ENCODE results near the gene NDUFAF5. TPM values are rescaled to one million over a fixed set of nuclear protein-coding genes. Genes with fewer than 3 reads are reported as not detected.

Gene NDUFAF5
- total and polyA plus RNA-seq, 7 donors, result 28.2 to 49.7 (median 39.7) TPM

GRCh38 chr20:13841206-13841605, 56.4 kb downstream of the NDUFAF5 start:
- Histone ChIP-seq H3K4me1 (no peaks in the 10 kb centered on the region), H3K4me3 (no peak overlapping the region), H3K9me3 (no peaks in the 10 kb centered on the region), H3K36me3 (ENCODE audit: insufficient read depth in 1 of 2, low read depth in 1 of 2) (no peaks in the 10 kb centered on the region), H3K27ac (no peak overlapping the region), H3K27me3 (ENCODE audit: insufficient read depth in 3 of 3, low read length in 2 of 3) (no peaks in the 10 kb centered on the region)
- ATAC-seq (no peak), DNase-seq (no peak)
- 69 to 70% (median 69%) methylated on average over 3 of the region's 3 CpGs for WGBS, 3 donors
- TF ChIP-seq, protein P1, sequence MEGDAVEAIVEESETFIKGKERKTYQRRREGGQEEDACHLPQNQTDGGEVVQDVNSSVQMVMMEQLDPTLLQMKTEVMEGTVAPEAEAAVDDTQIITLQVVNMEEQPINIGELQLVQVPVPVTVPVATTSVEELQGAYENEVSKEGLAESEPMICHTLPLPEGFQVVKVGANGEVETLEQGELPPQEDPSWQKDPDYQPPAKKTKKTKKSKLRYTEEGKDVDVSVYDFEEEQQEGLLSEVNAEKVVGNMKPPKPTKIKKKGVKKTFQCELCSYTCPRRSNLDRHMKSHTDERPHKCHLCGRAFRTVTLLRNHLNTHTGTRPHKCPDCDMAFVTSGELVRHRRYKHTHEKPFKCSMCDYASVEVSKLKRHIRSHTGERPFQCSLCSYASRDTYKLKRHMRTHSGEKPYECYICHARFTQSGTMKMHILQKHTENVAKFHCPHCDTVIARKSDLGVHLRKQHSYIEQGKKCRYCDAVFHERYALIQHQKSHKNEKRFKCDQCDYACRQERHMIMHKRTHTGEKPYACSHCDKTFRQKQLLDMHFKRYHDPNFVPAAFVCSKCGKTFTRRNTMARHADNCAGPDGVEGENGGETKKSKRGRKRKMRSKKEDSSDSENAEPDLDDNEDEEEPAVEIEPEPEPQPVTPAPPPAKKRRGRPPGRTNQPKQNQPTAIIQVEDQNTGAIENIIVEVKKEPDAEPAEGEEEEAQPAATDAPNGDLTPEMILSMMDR (IDR thresholded peaks at IDR 0.05), result no peak
- intact Hi-C loops (cut with DNase I), result no loop called here

- Histone ChIP-seq H3K9me3 (no peaks in the 10 kb centered on the region), H3K4me3 (no peak overlapping the region), H3K4me1 (no peaks in the 10 kb centered on the region), H3K27ac (no peak overlapping the region), H3K36me3 (ENCODE audit: insufficient read depth in 1 of 2, low read depth in 1 of 2) (no peaks in the 10 kb centered on the region), H3K27me3 (ENCODE audit: insufficient read depth in 3 of 3, low read length in 2 of 3) (no peaks in the 10 kb centered on the region)
- WGBS, 3 donors, result 80 to 84% (median 84%) methylated on average over 4 of the region's 4 CpGs
- TF ChIP-seq, protein P1 (IDR thresholded peaks at IDR 0.05), result no peak
- intact Hi-C loops (cut with DNase I), result no loop called here
- DNase-seq (no peak), ATAC-seq (no peak)
These were observed 59.5 kb downstream of the NDUFAF5 start for GRCh38 chr20:13844296-13844695.

- ATAC-seq (peak; percentile 87 to 94 (median 90)), DNase-seq (no peak)
- no peak overlapping the region for H3K4me3 ChIP-seq
- TF ChIP-seq, protein P1 (IDR thresholded peaks at IDR 0.05), result no peak
- peaks cover 10% of the 10 kb centered on the region for H3K4me1 ChIP-seq
- intact Hi-C loops (cut with DNase I), result no loop called here
- no peaks in the 10 kb centered on the region for H3K9me3 ChIP-seq
- peak overlapping the region; percentile 27 for H3K27ac ChIP-seq
- H3K27me3 ChIP-seq (ENCODE audit: insufficient read depth in 3 of 3, low read length in 2 of 3), result no peaks in the 10 kb centered on the region
- H3K36me3 ChIP-seq (ENCODE audit: insufficient read depth in 1 of 2, low read depth in 1 of 2), result no peaks in the 10 kb centered on the region
- WGBS, 3 donors, result 19 to 60% (median 33%) methylated on average over 2 of the region's 2 CpGs
These were observed 66.5 kb downstream of the NDUFAF5 start for GRCh38 chr20:13851279-13851678.

DNA sequence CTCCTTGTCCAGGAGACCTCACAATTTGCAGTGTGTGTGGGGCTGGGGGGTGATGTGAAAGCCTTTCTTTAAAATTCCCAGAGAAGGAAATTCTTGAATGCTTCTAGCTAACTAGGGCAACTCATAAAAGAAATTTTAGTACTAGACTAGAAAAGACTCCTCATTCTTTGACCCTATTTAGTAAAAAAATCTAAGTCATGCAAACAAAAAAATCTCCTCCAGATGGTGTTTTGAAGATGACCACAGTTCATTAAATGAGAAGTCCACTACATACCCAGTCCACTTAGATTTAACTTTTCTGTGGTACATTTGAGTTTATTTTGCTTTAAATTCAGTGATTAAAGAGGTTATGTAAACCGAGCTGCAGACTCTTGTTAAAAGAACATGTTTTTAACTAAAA, 67.5 kb downstream of the NDUFAF5 start:
- H3K36me3 ChIP-seq (ENCODE audit: insufficient read depth in 1 of 2, low read depth in 1 of 2), result no peaks in the 10 kb centered on the region
- H3K27ac ChIP-seq, result no peak overlapping the region
- peaks cover 10% of the 10 kb centered on the region for H3K4me1 ChIP-seq
- intact Hi-C loops (cut with DNase I), result no loop called here
- TF ChIP-seq, protein P1 (IDR thresholded peaks at IDR 0.05), result no peak
- no peak for ATAC-seq
- DNase-seq, result no peak
- 54 to 73% (median 63%) methylated on average over 1 of the region's 1 CpG for WGBS, 3 donors
- H3K9me3 ChIP-seq, result no peaks in the 10 kb centered on the region
- H3K4me3 ChIP-seq, result no peak overlapping the region
- H3K27me3 ChIP-seq (ENCODE audit: insufficient read depth in 3 of 3, low read length in 2 of 3), result no peaks in the 10 kb centered on the region

DNA sequence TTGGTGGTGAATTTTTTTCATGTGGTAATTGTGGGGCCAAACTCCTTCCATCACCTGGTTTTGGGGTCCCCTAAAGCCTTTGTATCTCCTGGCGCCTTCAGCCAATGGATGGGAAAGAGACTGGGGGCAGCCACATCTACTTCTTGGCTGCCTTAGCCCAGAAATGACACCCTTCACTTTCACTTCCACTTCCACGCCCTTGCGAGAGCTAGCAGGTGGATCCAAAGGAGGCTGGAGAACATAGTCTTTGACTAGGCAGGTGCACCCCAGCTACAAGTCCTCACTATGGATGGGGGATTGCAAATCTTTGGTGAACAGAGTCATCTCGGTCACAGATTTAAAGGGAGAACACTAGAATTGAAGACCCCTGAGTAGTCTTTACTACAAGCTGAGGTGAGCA, 70.8 kb downstream of the NDUFAF5 start:
- intact Hi-C loops (cut with DNase I), result loop anchor here in 1 of 2 donors (5.0 kb wide), 1 partner anchor 33 kb away; no protein-coding TSS in a partner anchor
- no peak for DNase-seq
- Histone ChIP-seq H3K36me3 (ENCODE audit: insufficient read depth in 1 of 2, low read depth in 1 of 2) (no peaks in the 10 kb centered on the region), H3K27ac (no peak overlapping the region), H3K4me1 (peaks cover 27% of the 10 kb centered on the region), H3K27me3 (ENCODE audit: insufficient read depth in 3 of 3, low read length in 2 of 3) (no peaks in the 10 kb centered on the region), H3K4me3 (no peak overlapping the region), H3K9me3 (no peaks in the 10 kb centered on the region)
- TF ChIP-seq, protein P1 (IDR thresholded peaks at IDR 0.05), result no peak
- ATAC-seq, result no peak
- WGBS, 3 donors, result 92 to 94% (median 94%) methylated on average over 4 of the region's 4 CpGs

Data from psoas muscle (tissue), 8 donors.